Brain microvascular endothelial cell (primary cell): ENCODE data around the gene FSTL4.

ENCODE experiments used
- DNase-seq: peaks from one replicate; pipeline ENCODE4 v3.0.0-alpha.2; 2020
- H3K27ac ChIP-seq: fragments of 250-450 bp; sonication (Bioruptor Pico); 2 replicates; pipeline ENCODE4 v1.5.1; 2020; ENCODE audit warnings: mild to moderate bottlenecking, moderate library complexity
- H3K27me3 ChIP-seq: fragments of 250-450 bp; sonication (Bioruptor Pico); replicated peaks from 2 replicates; pipeline ENCODE4 v1.5.1; 2020; ENCODE audit warnings: mild to moderate bottlenecking
- H3K36me3 ChIP-seq: fragments of 250-450 bp; sonication (Bioruptor Pico); replicated peaks from 2 replicates; pipeline ENCODE4 v1.5.1; 2020; ENCODE audit warnings: mild to moderate bottlenecking
- H3K4me3 ChIP-seq: 2 replicates; pipeline ENCODE4 v1.5.1; 2011; ENCODE audit warnings: low read depth, mild to moderate bottlenecking, control low read depth, low read length, moderate library complexity
- CTCF ChIP-seq: IDR thresholded peaks from 2 replicates; pipeline ENCODE4 v1.5.1; 2011; ENCODE audit warnings: low read depth, mild to moderate bottlenecking, moderate library complexity, low read length, control low read depth, inconsistent platforms; ENCODE audit errors: missing control alignments
- in situ Hi-C: cut with HindIII; loops from 2 replicates; pipeline ENCODE4 v1.10.0; 2017; ENCODE audit warnings: low sequenced_read_pairs, low pct_ligation_motif_present

FSTL4 gene

GRCh38 chr5:133233616-133234015 lies 378.7 kb downstream of the FSTL4 start:
- Histone ChIP-seq H3K36me3 (no peaks in the 10 kb centered on the region), H3K4me3 (no peak overlapping the region), H3K27me3 (no peaks in the 10 kb centered on the region), H3K27ac (no peak overlapping the region)
- no peak for DNase-seq
- no peak for TF ChIP-seq CTCF
- in situ Hi-C loops: no loop called here

DNA sequence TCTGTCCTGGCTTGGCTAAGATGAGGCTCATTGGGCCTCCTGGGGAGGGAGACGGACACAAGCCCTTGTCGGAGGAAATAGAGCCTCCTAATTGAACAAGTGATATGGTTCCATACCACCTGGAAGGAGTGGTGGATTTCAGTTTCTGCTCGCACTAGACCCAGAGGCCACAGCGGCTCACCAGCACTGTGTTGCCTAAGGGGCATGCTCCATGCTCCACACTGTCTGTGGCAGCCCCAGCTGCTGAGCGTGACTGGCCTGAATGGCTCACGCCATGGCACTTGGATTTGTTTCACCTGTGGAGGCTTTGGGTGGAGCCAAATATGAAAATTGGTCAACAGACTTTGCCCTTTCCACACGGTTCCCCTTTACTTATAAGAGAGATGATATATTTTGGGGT lies 379.4 kb downstream of the FSTL4 start:
- no peak for DNase-seq
- H3K4me3 ChIP-seq: no peak overlapping the region
- in situ Hi-C loops: no loop called here
- H3K36me3 ChIP-seq: no peaks in the 10 kb centered on the region
- TF ChIP-seq CTCF: no peak
- no peaks in the 10 kb centered on the region for H3K27me3 ChIP-seq
- H3K27ac ChIP-seq: no peak overlapping the region

DNA sequence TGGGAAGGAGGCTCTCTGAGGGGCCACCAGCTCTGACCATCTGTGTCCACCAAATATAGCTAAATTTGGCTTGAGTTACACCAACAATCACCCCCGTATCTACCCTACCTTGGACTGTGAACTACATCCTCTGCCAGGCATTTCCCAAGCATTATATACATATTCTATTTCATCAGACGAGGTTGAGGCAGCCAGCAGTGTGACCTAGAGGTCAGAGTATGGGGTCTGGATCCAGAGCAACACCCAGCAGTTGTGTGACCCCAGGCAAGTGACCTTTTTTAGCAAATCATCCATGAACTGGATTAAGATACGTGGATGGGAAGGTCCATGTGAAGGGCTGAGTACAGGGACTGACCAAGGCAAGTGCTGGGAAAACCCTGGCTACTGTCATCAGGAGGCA lies 379.9 kb downstream of the FSTL4 start:
- Histone ChIP-seq H3K4me3 (no peak overlapping the region), H3K27me3 (no peaks in the 10 kb centered on the region), H3K27ac (no peak overlapping the region), H3K36me3 (no peaks in the 10 kb centered on the region)
- no peak for DNase-seq
- in situ Hi-C loops: no loop called here
- TF ChIP-seq CTCF: no peak

DNA sequence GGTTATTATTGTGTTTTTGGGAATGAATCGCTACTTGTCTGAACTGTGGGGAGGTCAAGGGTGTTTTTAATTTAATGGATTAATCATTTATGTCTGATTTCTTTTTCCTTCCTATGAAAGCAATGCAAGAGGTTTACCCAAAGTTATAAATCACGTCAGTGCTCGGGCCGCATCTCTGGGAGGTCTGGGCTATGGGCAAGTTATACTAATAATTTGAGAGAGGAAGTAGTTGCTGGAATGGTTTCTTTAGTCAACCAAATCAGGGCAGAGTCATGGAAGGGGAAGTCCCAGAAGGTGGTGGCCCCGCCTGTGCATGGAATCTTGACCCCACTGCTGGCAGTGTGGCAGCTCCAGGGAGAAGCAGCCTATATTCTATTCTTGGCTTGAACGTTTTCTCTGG lies 380.3 kb downstream of the FSTL4 start:
- in situ Hi-C loops: no loop called here
- no peak for TF ChIP-seq CTCF

DNA sequence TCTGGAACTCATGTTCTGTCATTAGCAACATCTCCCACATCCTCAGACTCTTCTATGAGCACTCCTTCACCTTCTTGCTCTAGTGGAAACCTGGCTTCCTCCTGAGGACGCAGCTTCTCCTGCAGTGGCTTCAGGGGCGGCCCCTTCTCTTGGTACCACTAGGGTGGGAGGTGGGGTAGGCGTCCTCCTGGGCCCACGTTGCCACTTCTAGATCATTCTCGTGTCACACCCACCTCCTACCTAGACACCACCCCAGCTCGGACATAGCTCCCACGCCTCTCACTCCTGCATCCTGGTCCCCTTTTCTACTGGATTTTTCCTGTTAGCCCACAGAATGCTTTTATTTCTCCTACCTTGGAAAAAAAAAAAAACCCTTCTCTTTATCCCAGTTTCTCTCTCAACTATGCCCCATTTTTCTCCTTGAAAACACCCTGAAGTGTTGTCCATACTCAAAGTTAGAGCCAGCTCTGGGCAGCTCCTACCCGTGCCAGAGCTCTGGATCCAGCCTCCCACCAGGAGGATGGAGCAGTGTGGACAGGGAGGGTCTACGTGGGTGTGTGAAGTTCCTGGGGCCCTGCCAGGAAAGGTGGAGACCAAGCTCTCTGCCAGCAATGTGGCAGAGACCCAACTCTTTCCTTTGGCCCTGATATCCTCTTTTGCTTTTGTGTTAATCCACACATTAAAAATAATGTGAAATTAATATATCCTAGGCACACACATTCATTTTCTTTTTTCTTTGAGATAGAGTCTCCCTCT lies 381.3 kb downstream of the FSTL4 start:
- no peak for DNase-seq
- no peaks in the 10 kb centered on the region for H3K27me3 ChIP-seq
- no peaks in the 10 kb centered on the region for H3K36me3 ChIP-seq
- no peak for TF ChIP-seq CTCF
- in situ Hi-C loops: no loop called here
- H3K27ac ChIP-seq: no peak overlapping the region
- no peak overlapping the region for H3K4me3 ChIP-seq

More for the DNA sequence above, 380.3 kb downstream of the FSTL4 start:
- no peak for DNase-seq
- no peak overlapping the region for H3K4me3 ChIP-seq
- no peaks in the 10 kb centered on the region for H3K27me3 ChIP-seq
- H3K27ac ChIP-seq: no peak overlapping the region
- H3K36me3 ChIP-seq: no peaks in the 10 kb centered on the region
